WTC11 (cell line): Measurements from ENCODE around the gene PTPRN2. TPM values are rescaled to one million over a fixed set of nuclear protein-coding genes. Genes with fewer than 3 reads are reported as not detected.

Experiments used
- ATAC-seq: fragments of 200-7000 bp; cut with Tn5 transposase; 2 replicates; pipeline ENCODE4 v1.10.0; 2021; ENCODE audit warnings: mild to moderate bottlenecking, moderate library complexity
- CTCF ChIA-PET: fragments of 300-600 bp; sonication (Branson Sonifier 250); formaldehyde crosslinking; loops from one replicate; lab custom pipeline; 2021; ENCODE audit warnings: antibody characterized with exemption; lab: Charles Lee
- POLR2A ChIA-PET: fragments of 350-600 bp; sonication (Branson Sonifier 250); formaldehyde crosslinking; loops from one replicate; lab custom pipeline; 2021; ENCODE audit warnings: antibody characterized with exemption; lab: Charles Lee
- DNase-seq: peaks from one replicate; pipeline ENCODE4 v3.0.0; 2021; ENCODE audit warnings: low spot score
- H3K27ac Mint-ChIP-seq: 2 replicates; pipeline ENCODE4 v1.8.0; 2021; ENCODE audit warnings: mixed read lengths
- H3K27me3 Mint-ChIP-seq: 2 replicates; pipeline ENCODE4 v1.8.0; 2021; ENCODE audit warnings: low read depth, mild to moderate bottlenecking, moderate library complexity, mixed read lengths
- H3K36me3 Mint-ChIP-seq: 2 replicates; pipeline ENCODE4 v1.8.0; 2021; ENCODE audit warnings: mixed read lengths
- H3K4me1 Mint-ChIP-seq: 2 replicates; pipeline ENCODE4 v1.8.0; 2022; ENCODE audit warnings: mixed read lengths
- H3K4me3 Mint-ChIP-seq: 2 replicates; pipeline ENCODE4 v1.8.0; 2021; ENCODE audit warnings: mild to moderate bottlenecking, moderate library complexity, mixed read lengths
- H3K9me3 Mint-ChIP-seq: 2 replicates; pipeline ENCODE4 v1.8.0; 2021; ENCODE audit warnings: mixed read lengths
- AR ChIP-seq: fragments of 250-450 bp; sonication (Bioruptor Pico); IDR thresholded peaks from 2 replicates; pipeline ENCODE4 v1.9.0; 2021; ENCODE audit warnings: mild to moderate bottlenecking
- EMX1 ChIP-seq: fragments of 250-450 bp; sonication (Bioruptor Pico); IDR thresholded peaks from 2 replicates; pipeline ENCODE4 v1.8.0; 2021; ENCODE audit warnings: mild to moderate bottlenecking
- GABPB1 ChIP-seq: sonication (generic); formaldehyde crosslinking; IDR thresholded peaks from 2 replicates; pipeline ENCODE4 v1.8.1; 2023; ENCODE audit warnings: mild to moderate bottlenecking, missing genetic modification reagents
- GTF2I ChIP-seq: fragments of 250-450 bp; sonication (Bioruptor Pico); conservative IDR thresholded peaks from 2 replicates; pipeline ENCODE4 v1.4.0; 2021; ENCODE audit warnings: mild to moderate bottlenecking
- MXD4 ChIP-seq: fragments of 250-450 bp; sonication (Bioruptor Pico); IDR thresholded peaks from 2 replicates; pipeline ENCODE4 v1.8.0; 2021; ENCODE audit warnings: mild to moderate bottlenecking, moderate library complexity, borderline replicate concordance
- NFYB ChIP-seq: sonication (generic); formaldehyde crosslinking; conservative IDR thresholded peaks from 2 replicates; pipeline ENCODE4 v1.8.0; 2022; ENCODE audit warnings: low read depth, missing genetic modification reagents
- PRRX2 ChIP-seq: fragments of 250-450 bp; sonication (Bioruptor Pico); IDR thresholded peaks from 2 replicates; pipeline ENCODE4 v1.8.0; 2021; ENCODE audit warnings: mild to moderate bottlenecking
- SMAD4 ChIP-seq: sonication (generic); formaldehyde crosslinking; IDR thresholded peaks from 2 replicates; pipeline ENCODE4 v1.8.0; 2022; ENCODE audit warnings: mild to moderate bottlenecking, missing genetic modification reagents
- ZBTB21 ChIP-seq: sonication (generic); formaldehyde crosslinking; IDR thresholded peaks from 2 replicates; pipeline ENCODE4 v1.8.1; 2023; ENCODE audit warnings: mild to moderate bottlenecking, missing genetic modification reagents, borderline replicate concordance
- ZMAT4 ChIP-seq: fragments of 250-450 bp; sonication (Bioruptor Pico); IDR thresholded peaks from 2 replicates; pipeline ENCODE4 v1.9.0; 2021; ENCODE audit warnings: mild to moderate bottlenecking
- ZNF232 ChIP-seq: sonication (generic); formaldehyde crosslinking; IDR thresholded peaks from 2 replicates; pipeline ENCODE4 v1.8.0; 2022; ENCODE audit warnings: mild to moderate bottlenecking, missing genetic modification reagents
- ZNF263 ChIP-seq: sonication (generic); formaldehyde crosslinking; IDR thresholded peaks from 2 replicates; pipeline ENCODE4 v1.8.1; 2022; ENCODE audit warnings: low read depth, mild to moderate bottlenecking, moderate library complexity, missing genetic modification reagents
- ZNF281 ChIP-seq: sonication (generic); formaldehyde crosslinking; IDR thresholded peaks from 2 replicates; pipeline ENCODE4 v1.8.0; 2023; ENCODE audit warnings: mild to moderate bottlenecking, missing genetic modification reagents
- ZNF396 ChIP-seq: fragments of 250-450 bp; sonication (Bioruptor Pico); IDR thresholded peaks from 2 replicates; pipeline ENCODE4 v1.8.0; 2021; ENCODE audit warnings: mild to moderate bottlenecking, moderate library complexity, borderline replicate concordance
- ZNF416 ChIP-seq: fragments of 250-450 bp; sonication (Bioruptor Pico); IDR thresholded peaks from 2 replicates; pipeline ENCODE4 v1.9.0; 2021; ENCODE audit warnings: mild to moderate bottlenecking, inconsistent platforms
- ZNF425 ChIP-seq: fragments of 250-450 bp; sonication (Bioruptor Pico); conservative IDR thresholded peaks from 2 replicates; pipeline ENCODE4 v1.9.0; 2021; ENCODE audit warnings: mild to moderate bottlenecking
- ZNF532 ChIP-seq: fragments of 250-450 bp; sonication (Bioruptor Pico); IDR thresholded peaks from 2 replicates; pipeline ENCODE4 v1.9.0; 2021; ENCODE audit warnings: mild to moderate bottlenecking, borderline replicate concordance
- total RNA-seq: library from RNA; stranded (reverse); gene quantifications from 3 replicates; pipeline ENCODE4 v1.2.3, GENCODE V29; 2021

The PTPRN2 gene
- total RNA-seq, 1 experiment from 2014 or later, result 4.7 TPM

- peaks cover 4% of the 10 kb centered on the region for H3K27me3 Mint-ChIP-seq
- TF ChIP-seq GABPB1 (CRISPR knock-in tag) (no peak), PRRX2 (CRISPR knock-in tag) (no peak), ZNF396 (CRISPR knock-in tag) (no peak), MXD4 (CRISPR knock-in tag) (no peak), GTF2I (no peak), ZNF532 (no peak)
- no peak for DNase-seq
- ChIA-PET POLR2A (no interaction called here), CTCF (no interaction called here)
- ATAC-seq, result no peak
- peaks cover 29% of the 10 kb centered on the region for H3K36me3 Mint-ChIP-seq
- no peak overlapping the region for H3K27ac Mint-ChIP-seq
- no peak overlapping the region for H3K4me3 Mint-ChIP-seq
- peaks cover 1% of the 10 kb centered on the region; the same call in 1 of the 2 replicates for H3K4me1 Mint-ChIP-seq
- H3K9me3 Mint-ChIP-seq, result peaks cover 35% of the 10 kb centered on the region
Observed at GRCh38 chr7:157786375-157787274, 801.0 kb downstream of the PTPRN2 start.

- no peak for ATAC-seq
- CTCF ChIA-PET, result interaction anchor here (0.6 kb wide), 1 partner anchor 919 kb away, joined by 3 read pairs; no protein-coding TSS in a partner anchor
Observed at GRCh38 chr7:157785486-157786186, 802.0 kb downstream of the PTPRN2 start.

GRCh38 chr7:157784979-157785441, 802.6 kb downstream of the PTPRN2 start:
- H3K4me1 Mint-ChIP-seq, result no peaks in the 10 kb centered on the region
- H3K9me3 Mint-ChIP-seq, result peaks cover 34% of the 10 kb centered on the region
- H3K36me3 Mint-ChIP-seq, result peaks cover 35% of the 10 kb centered on the region
- H3K4me3 Mint-ChIP-seq, result no peak overlapping the region
- peaks cover 7% of the 10 kb centered on the region for H3K27me3 Mint-ChIP-seq
- ATAC-seq (no peak), DNase-seq (no peak)
- no peak overlapping the region for H3K27ac Mint-ChIP-seq
- ChIA-PET POLR2A (no interaction called here), CTCF (no interaction called here)
- TF ChIP-seq NFYB (CRISPR knock-in tag) (no peak), ZNF416 (CRISPR knock-in tag) (no peak), ZMAT4 (CRISPR knock-in tag) (no peak), AR (CRISPR knock-in tag) (no peak), ZNF281 (no peak)

More at GRCh38 chr7:157785486-157786186, 802.0 kb downstream of the PTPRN2 start:
- TF ChIP-seq ZNF263 (CRISPR knock-in tag) (no peak), EMX1 (CRISPR knock-in tag) (no peak), GTF2I (no peak), ZNF232 (no peak), ZBTB21 (CRISPR knock-in tag) (no peak), SMAD4 (CRISPR knock-in tag) (no peak), ZNF425 (CRISPR knock-in tag) (no peak)
- no peak overlapping the region for H3K27ac Mint-ChIP-seq
- H3K9me3 Mint-ChIP-seq, result peaks cover 39% of the 10 kb centered on the region
- H3K4me3 Mint-ChIP-seq, result no peak overlapping the region
- DNase-seq, result no peak
- peaks cover 34% of the 10 kb centered on the region for H3K36me3 Mint-ChIP-seq
- H3K4me1 Mint-ChIP-seq, result no peaks in the 10 kb centered on the region
- POLR2A ChIA-PET, result no interaction called here
- peaks cover 7% of the 10 kb centered on the region for H3K27me3 Mint-ChIP-seq
